K562 (cell line): ENCODE results near the gene RCOR2. TPM values are rescaled to one million over a fixed set of nuclear protein-coding genes. Genes with fewer than 3 reads are reported as not detected.

Experiments used
- CBFA2T3 ChIP-seq: fragments of 450-650 bp; IDR thresholded peaks from 2 replicates; pipeline ENCODE4 v1.6.1; 2017
- CBX3 ChIP-seq, 2 experiments: IDR thresholded peaks; 1 replicate in 1 of 2; 2 replicates in 1 of 2; pipeline ENCODE4 v1.6.1; 2012; ENCODE audit warnings: inconsistent platforms in 2 of 2, low read length in 2 of 2, borderline replicate concordance in 1 of 2, control low read depth in 1 of 2
- ETS2 ChIP-seq: IDR thresholded peaks from 2 replicates; pipeline ENCODE4 v1.6.1; 2016; ENCODE audit warnings: borderline replicate concordance, missing genetic modification characterization, mild to moderate bottlenecking, moderate library complexity, missing compliant biosample characterization; ENCODE audit not compliant: poor library complexity, severe bottlenecking
- ETV5 ChIP-seq: sonication (generic); formaldehyde crosslinking; IDR thresholded peaks from 2 replicates; pipeline ENCODE4 v1.4.0; 2020; ENCODE audit warnings: low read depth, mild to moderate bottlenecking, missing genetic modification reagents
- KAT8 ChIP-seq: fragments of 450-650 bp; IDR thresholded peaks from 2 replicates; pipeline ENCODE4 v1.6.1; 2016; ENCODE audit warnings: low read depth, mild to moderate bottlenecking
- MYC ChIP-seq, 2 experiments: fragments of 250-450 bp in 1 of 2; sonication (Bioruptor Pico) in 1 of 2; IDR thresholded peaks; 2 replicates each; pipeline versions ENCODE4 v1.5.1 to v1.6.1; 2012 to 2021; ENCODE audit warnings: low read depth in 2 of 2, borderline replicate concordance in 1 of 2, improper control_type of control experiment in 1 of 2, low read length in 1 of 2, mild to moderate bottlenecking in 1 of 2, moderate library complexity in 1 of 2
- NCOA1 ChIP-seq: fragments of 450-650 bp; IDR thresholded peaks from 2 replicates; pipeline ENCODE4 v1.6.1; 2016; ENCODE audit warnings: low read depth
- NRF1 ChIP-seq, 2 experiments: fragments of 450-650 bp; IDR thresholded peaks in 1 of 2; conservative IDR thresholded peaks in 1 of 2; 2 replicates each; pipeline ENCODE4 v1.6.1; 2014; ENCODE audit warnings: mild to moderate bottlenecking in 2 of 2
- PYGO2 ChIP-seq: fragments of 450-650 bp; IDR thresholded peaks from 2 replicates; pipeline ENCODE4 v1.6.1; 2016; ENCODE audit warnings: mild to moderate bottlenecking, missing genetic modification characterization, moderate library complexity, missing compliant biosample characterization
- RAD21 ChIP-seq, 2 experiments: fragments of 250-450 bp in 1 of 2; fragments of 450-650 bp in 1 of 2; sonication (Bioruptor Pico) in 1 of 2; formaldehyde crosslinking in 1 of 2; IDR thresholded peaks in 1 of 2; conservative IDR thresholded peaks in 1 of 2; 2 replicates each; pipeline versions ENCODE4 v1.4.0 to v1.8.0; 2020 to 2022; ENCODE audit warnings: mild to moderate bottlenecking in 2 of 2, moderate library complexity in 1 of 2
- SMARCA4 ChIP-seq: fragments of 450-650 bp; IDR thresholded peaks from 2 replicates; pipeline ENCODE4 v1.6.1; 2016
- SMC3 ChIP-seq: conservative IDR thresholded peaks from 2 replicates; pipeline ENCODE4 v1.6.1; 2011; ENCODE audit warnings: low read depth, low read length, improper control_type of control experiment; ENCODE audit not compliant: insufficient read depth
- SOX6 ChIP-seq: fragments of 450-650 bp; IDR thresholded peaks from 2 replicates; pipeline ENCODE4 v1.6.1; 2014; ENCODE audit warnings: mild to moderate bottlenecking
- TAF9B ChIP-seq: fragments of 450-650 bp; IDR thresholded peaks from 2 replicates; pipeline ENCODE4 v1.6.1; 2018; ENCODE audit warnings: mild to moderate bottlenecking; ENCODE audit not compliant: partially characterized antibody
- ZNF134 ChIP-seq: fragments of 250-450 bp; sonication (Bioruptor Pico); conservative IDR thresholded peaks from 2 replicates; pipeline ENCODE4 v1.4.0; 2020
- ZNF507 ChIP-seq: conservative IDR thresholded peaks from 2 replicates; pipeline ENCODE4 v1.6.1; 2017; ENCODE audit warnings: missing genetic modification characterization, missing compliant biosample characterization
- polyA plus RNA-seq, 8 experiments: library from polyadenylated mRNA; depleted of rRNA in 4 of 8; stranded (reverse) in 5 of 8; unstranded in 3 of 8; fragments of >200 nt; fragmentation: Nextera tagmentation in 2 of 8; fragmentation: Illumina TruSeq in 1 of 8; extraction: Ambion mirVana in 2 of 8; extraction: Trizol in 1 of 8; gene quantifications; 2 replicates each; pipeline versions ENCODE4 v1.2.1 to v1.2.3, GENCODE V29; 2011 to 2014; ENCODE audit warnings: inconsistent platforms in 1 of 8, missing spikeins in 1 of 8
- total RNA-seq, 7 experiments: library from RNA; depleted of rRNA in 6 of 7; stranded (reverse); fragments of >200 nt in 6 of 7; fragmentation: Illumina TruSeq in 2 of 7; extraction: Trizol in 2 of 7; gene quantifications; 2 replicates each; pipeline versions ENCODE4 v1.2.1 to v1.2.3, GENCODE V29; 2011 to 2021; ENCODE audit warnings: low replicate concordance in 1 of 7
- TF ChIP-seq, protein P1 (sequence below): IDR thresholded peaks from 2 replicates; pipeline ENCODE4 v1.6.1; 2011; ENCODE audit warnings: borderline replicate concordance, low read depth, mild to moderate bottlenecking, moderate library complexity, low read length; ENCODE audit not compliant: insufficient read depth, poor library complexity, severe bottlenecking
- TF ChIP-seq, protein P2 (sequence below): fragments of 250-450 bp; sonication (Bioruptor Pico); IDR thresholded peaks from 2 replicates; pipeline ENCODE4 v1.8.0; 2022; ENCODE audit warnings: moderate library complexity, mild to moderate bottlenecking, inconsistent platforms
- TF ChIP-seq, protein P3 (sequence below): fragments of 250-450 bp; sonication (Bioruptor Pico); IDR thresholded peaks from 2 replicates; pipeline ENCODE4 v1.5.0; 2021
- TF ChIP-seq, protein P4 (sequence below): fragments of 450-650 bp; conservative IDR thresholded peaks from 2 replicates; pipeline ENCODE4 v1.6.1; 2016; ENCODE audit warnings: missing genetic modification characterization, low read depth, mild to moderate bottlenecking, missing compliant biosample characterization, moderate library complexity

RCOR2 gene
- total and polyA plus RNA-seq, 9 of the 15 experiments (the other 6 are each of a cell fraction or from before 2014, with no cell fraction given), result 0.04 to 6.5 (median 2.5) TPM; not detected in 1

DNA sequence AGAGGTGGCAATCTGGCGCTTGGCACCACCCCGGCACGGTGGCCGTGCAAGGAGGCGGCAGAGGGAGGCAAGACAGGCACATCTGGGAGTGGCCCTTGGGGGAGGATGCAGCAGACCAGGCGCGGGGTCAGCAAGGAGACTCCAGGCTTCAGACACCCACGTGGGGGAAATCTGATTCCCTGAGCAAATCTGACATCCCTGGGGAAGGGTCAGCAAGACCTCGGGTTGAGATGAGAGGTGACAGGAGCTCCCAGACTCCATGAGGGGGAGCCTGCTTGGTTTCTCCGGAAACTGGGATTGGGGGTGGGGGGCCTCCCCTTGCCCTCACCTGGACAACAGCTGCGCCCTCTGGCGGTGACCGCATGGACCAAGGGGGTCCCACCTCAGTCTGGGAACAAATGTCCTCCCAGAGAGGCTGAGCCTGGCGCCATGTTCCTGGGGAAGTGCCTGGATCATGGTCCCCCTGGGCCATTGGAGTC, 4.0 kb upstream of the RCOR2 start (continued):
- TF ChIP-seq MYC (IDR thresholded peaks at IDR 0.05; ENCODE audit: low read depth, low read length) (peak; percentile 46; the same call in 1 of the 2 replicates), MYC (CRISPR knock-in tag; IDR thresholded peaks at IDR 0.05; ENCODE audit: borderline replicate concordance, low read depth) (no peak), ZNF507 (no peak), ETS2 (tag) (no peak), NCOA1 (no peak), SMARCA4 (no peak), CBX3 (IDR thresholded peaks at IDR 0.05; ENCODE audit: borderline replicate concordance in 1 of 2, low read length in 2 of 2) (peak in 1 of 2 experiments; percentile 34; a peak in 1 of 3 replicates), TAF9B (no peak), ETV5 (CRISPR knock-in tag) (no peak), NRF1 (conservative IDR thresholded peaks at IDR 0.05 in 1 of 2, IDR thresholded peaks at IDR 0.05 in 1 of 2) (no peak), RAD21 (CRISPR knock-in tag; conservative IDR thresholded peaks at IDR 0.05 in 1 of 2, IDR thresholded peaks at IDR 0.05 in 1 of 2) (peak; percentile 10 to 68; a peak in 2 of 4 replicates), ZNF134 (CRISPR knock-in tag) (no peak), SMC3 (peak; percentile 51; the same call in 1 of the 2 replicates), KAT8 (no peak), SOX6 (no peak), PYGO2 (tag) (no peak), CBFA2T3 (no peak)
- TF ChIP-seq, protein P1, sequence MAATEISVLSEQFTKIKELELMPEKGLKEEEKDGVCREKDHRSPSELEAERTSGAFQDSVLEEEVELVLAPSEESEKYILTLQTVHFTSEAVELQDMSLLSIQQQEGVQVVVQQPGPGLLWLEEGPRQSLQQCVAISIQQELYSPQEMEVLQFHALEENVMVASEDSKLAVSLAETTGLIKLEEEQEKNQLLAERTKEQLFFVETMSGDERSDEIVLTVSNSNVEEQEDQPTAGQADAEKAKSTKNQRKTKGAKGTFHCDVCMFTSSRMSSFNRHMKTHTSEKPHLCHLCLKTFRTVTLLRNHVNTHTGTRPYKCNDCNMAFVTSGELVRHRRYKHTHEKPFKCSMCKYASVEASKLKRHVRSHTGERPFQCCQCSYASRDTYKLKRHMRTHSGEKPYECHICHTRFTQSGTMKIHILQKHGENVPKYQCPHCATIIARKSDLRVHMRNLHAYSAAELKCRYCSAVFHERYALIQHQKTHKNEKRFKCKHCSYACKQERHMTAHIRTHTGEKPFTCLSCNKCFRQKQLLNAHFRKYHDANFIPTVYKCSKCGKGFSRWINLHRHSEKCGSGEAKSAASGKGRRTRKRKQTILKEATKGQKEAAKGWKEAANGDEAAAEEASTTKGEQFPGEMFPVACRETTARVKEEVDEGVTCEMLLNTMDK, result peak; percentile 65
- TF ChIP-seq, protein P2, sequence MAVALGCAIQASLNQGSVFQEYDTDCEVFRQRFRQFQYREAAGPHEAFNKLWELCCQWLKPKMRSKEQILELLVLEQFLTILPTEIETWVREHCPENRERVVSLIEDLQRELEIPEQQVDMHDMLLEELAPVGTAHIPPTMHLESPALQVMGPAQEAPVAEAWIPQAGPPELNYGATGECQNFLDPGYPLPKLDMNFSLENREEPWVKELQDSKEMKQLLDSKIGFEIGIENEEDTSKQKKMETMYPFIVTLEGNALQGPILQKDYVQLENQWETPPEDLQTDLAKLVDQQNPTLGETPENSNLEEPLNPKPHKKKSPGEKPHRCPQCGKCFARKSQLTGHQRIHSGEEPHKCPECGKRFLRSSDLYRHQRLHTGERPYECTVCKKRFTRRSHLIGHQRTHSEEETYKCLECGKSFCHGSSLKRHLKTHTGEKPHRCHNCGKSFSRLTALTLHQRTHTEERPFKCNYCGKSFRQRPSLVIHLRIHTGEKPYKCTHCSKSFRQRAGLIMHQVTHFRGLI (CRISPR knock-in tag), result no peak
- TF ChIP-seq, protein P3, sequence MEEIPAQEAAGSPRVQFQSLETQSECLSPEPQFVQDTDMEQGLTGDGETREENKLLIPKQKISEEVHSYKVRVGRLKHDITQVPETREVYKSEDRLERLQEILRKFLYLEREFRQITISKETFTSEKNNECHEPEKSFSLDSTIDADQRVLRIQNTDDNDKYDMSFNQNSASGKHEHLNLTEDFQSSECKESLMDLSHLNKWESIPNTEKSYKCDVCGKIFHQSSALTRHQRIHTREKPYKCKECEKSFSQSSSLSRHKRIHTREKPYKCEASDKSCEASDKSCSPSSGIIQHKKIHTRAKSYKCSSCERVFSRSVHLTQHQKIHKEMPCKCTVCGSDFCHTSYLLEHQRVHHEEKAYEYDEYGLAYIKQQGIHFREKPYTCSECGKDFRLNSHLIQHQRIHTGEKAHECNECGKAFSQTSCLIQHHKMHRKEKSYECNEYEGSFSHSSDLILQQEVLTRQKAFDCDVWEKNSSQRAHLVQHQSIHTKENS (CRISPR knock-in tag), result no peak
- TF ChIP-seq, protein P4, sequence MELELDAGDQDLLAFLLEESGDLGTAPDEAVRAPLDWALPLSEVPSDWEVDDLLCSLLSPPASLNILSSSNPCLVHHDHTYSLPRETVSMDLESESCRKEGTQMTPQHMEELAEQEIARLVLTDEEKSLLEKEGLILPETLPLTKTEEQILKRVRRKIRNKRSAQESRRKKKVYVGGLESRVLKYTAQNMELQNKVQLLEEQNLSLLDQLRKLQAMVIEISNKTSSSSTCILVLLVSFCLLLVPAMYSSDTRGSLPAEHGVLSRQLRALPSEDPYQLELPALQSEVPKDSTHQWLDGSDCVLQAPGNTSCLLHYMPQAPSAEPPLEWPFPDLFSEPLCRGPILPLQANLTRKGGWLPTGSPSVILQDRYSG (tag), result no peak
